ENCODE measurements around the gene SYNGR2.
A peak's percentile ranks its signal among the peaks of the same experiment; 100 is the strongest.

The SYNGR2 gene, protein sequence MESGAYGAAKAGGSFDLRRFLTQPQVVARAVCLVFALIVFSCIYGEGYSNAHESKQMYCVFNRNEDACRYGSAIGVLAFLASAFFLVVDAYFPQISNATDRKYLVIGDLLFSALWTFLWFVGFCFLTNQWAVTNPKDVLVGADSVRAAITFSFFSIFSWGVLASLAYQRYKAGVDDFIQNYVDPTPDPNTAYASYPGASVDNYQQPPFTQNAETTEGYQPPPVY

DNA sequence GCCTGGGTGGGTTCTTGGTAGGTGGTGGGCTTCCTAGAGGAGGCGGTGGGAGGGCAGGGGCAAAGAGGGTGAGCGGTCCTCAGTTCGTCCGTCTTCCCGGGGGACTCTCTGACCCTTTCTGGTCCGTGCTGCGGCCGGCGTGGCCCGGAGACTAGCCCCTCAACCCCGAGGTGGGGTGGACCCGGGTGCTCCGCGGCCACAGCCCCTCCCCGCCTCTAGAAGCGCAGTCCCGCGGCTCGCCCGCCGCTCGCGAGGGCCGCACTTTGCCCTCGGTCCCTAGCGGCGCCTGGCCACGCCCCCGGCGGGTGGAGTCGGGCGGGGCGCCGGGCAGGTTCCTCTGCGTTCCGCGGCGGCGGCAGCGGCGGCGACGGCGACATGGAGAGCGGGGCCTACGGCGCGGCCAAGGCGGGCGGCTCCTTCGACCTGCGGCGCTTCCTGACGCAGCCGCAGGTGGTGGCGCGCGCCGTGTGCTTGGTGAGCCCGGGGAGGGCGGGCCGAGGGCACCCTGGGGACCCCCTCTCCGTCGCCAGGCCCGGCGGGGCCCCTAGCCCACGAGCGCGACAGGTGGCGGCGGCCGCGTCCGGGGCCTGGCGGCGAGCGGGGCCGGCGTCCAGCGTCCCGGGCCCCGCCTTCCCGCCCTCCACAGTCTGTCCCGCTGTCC lies at the start of gene SYNGR2:
SYNGR2 (plus strand) TSS at position 340 of the 661 bp plus-strand sequence; CDS start at position 376, 36 bp downstream.
- Histone ChIP-seq H3K4me1 (ENCODE audit: control insufficient read depth, insufficient read depth, low read length) (peaks cover 7% of the 10 kb centered on the region), H3K4me3 (ENCODE audit: low read length) (peak within 1 kb of the TSS; percentile 59), H3K9ac (ENCODE audit: low read length) (peak within 1 kb of the TSS; percentile 62), H3K27ac (ENCODE audit: low read depth, low read length) (peak within 1 kb of the TSS; percentile 53), H3K27me3 (ENCODE audit: control insufficient read depth, insufficient read depth, low read length) (no peaks in the 10 kb centered on the region), H3K36me3 (ENCODE audit: control insufficient read depth, insufficient read depth, low read length) (peaks cover 4% of the 10 kb centered on the region)

DNA sequence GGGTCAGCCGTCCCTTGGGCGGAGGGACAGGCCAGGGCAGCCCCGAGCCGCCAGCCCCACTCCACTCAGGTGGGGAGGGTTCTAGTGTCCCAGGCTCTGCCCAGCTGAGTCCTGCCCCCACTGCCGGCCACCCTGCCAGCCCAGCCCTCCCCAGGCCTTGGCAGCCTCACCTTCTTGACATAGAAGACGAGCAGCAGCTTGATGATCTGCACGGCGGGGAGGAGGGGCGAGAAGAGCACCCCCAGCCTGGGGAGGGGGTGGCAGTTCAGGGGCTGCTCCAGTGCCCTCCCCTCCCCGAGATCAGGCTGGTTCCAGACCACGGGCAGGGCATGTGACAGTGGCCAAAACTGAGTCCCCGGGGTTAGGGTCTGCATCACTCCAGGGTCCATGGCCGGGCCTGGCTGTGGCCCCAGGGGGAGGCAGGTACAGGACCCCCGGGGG lies 49.6 kb upstream of the SYNGR2 start:
- Histone ChIP-seq H3K4me3 (ENCODE audit: low read length) (no peak overlapping the region), H3K27ac (ENCODE audit: low read depth, low read length) (no peak overlapping the region), H3K27me3 (ENCODE audit: control insufficient read depth, insufficient read depth, low read length) (no peaks in the 10 kb centered on the region), H3K4me1 (ENCODE audit: control insufficient read depth, insufficient read depth, low read length) (no peaks in the 10 kb centered on the region), H3K36me3 (ENCODE audit: control insufficient read depth, insufficient read depth, low read length) (peaks cover 7% of the 10 kb centered on the region), H3K9ac (ENCODE audit: low read length) (no peak overlapping the region)

DNA sequence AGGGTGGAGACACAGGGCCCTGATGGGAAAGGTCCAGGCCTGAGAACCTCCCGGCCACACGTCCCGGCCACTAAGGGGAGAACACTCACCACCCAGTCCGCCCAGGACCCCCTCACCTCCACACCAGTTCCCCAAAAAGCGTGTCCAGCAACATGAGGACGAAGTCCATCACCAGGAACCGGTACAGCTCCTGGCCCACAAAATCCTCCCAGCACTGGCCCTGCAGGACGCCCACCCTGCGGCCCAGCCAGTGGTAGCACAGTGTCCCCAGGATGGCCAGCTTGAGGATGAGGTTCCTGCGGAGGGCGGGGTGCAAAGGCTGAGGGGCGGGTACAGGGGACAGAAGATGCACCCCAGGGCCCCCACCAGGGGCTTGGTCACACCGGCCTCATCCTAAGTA lies 47.8 kb upstream of the SYNGR2 start:
- Histone ChIP-seq H3K4me3 (ENCODE audit: low read length) (no peak overlapping the region), H3K27me3 (ENCODE audit: control insufficient read depth, insufficient read depth, low read length) (no peaks in the 10 kb centered on the region), H3K4me1 (ENCODE audit: control insufficient read depth, insufficient read depth, low read length) (no peaks in the 10 kb centered on the region), H3K27ac (ENCODE audit: low read depth, low read length) (no peak overlapping the region), H3K9ac (ENCODE audit: low read length) (no peak overlapping the region), H3K36me3 (ENCODE audit: control insufficient read depth, insufficient read depth, low read length) (peaks cover 12% of the 10 kb centered on the region)

DNA sequence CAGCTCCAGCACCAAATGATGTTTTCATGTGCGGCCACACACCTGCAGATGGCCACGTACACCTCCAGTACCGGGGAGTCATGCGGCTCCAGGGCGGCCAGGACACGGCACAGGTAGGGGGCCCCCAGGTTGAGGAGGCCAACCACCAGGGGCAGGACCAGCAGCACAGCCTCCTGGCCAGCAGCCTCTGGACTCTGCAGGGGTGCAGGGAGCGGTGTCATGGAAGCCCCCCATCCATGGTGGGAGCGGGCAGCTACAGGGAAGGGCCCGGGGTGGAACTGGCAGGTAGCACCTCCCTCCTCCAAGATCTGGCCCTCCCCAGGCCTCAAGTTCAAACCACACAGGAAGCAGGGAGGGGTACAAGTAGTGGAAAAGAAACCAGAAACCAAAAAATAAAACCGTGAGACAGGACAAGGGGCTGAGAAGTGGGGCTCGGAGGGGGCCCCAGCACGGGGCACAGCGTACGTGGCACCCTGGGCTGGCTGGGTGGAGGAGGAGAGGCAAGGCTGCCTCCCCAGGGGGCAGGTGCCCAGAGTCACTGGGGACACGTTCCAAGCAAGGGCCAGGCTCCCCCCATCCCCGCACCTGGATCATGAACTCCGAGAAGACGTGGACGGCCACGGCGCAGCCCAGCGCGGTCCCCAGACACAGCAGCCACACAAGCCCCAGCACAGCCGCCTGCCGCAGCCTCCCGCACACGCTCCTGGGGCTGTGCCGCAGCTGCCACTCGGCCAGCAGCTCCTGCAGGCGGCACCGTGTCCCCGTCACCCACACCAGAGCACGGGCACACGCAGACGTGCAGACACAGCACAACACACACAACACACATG lies 47.2 kb upstream of the SYNGR2 start:
- H3K27ac ChIP-seq (ENCODE audit: low read depth, low read length), result no peak overlapping the region
- H3K36me3 ChIP-seq (ENCODE audit: control insufficient read depth, insufficient read depth, low read length), result peaks cover 12% of the 10 kb centered on the region

DNA sequence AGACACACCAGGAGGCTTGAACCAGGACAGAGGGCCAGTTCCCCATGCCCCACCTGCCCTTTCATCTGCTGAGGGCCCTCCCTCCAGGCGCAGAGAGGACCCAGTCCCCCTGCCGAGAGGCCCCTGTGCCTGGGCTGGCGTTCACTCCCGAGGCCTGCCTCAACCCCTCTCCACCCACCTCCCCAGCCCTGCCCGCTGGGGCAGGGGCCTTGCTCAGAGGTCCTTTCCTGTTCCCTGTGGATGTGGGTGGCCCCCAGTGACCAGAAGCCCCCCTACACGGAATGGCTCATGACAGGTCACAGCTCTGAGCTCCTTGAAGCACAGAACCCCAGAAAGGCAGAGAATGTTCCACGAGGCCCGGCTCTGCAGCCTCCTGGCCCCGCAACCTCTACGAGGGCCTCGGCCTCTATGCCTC lies 46.6 kb upstream of the SYNGR2 start:
- Histone ChIP-seq H3K36me3 (ENCODE audit: control insufficient read depth, insufficient read depth, low read length) (peaks cover 12% of the 10 kb centered on the region), H3K27me3 (ENCODE audit: control insufficient read depth, insufficient read depth, low read length) (no peaks in the 10 kb centered on the region), H3K4me3 (ENCODE audit: low read length) (no peak overlapping the region), H3K27ac (ENCODE audit: low read depth, low read length) (no peak overlapping the region), H3K4me1 (ENCODE audit: control insufficient read depth, insufficient read depth, low read length) (no peaks in the 10 kb centered on the region), H3K9ac (ENCODE audit: low read length) (no peak overlapping the region)

More for the DNA sequence above, 47.2 kb upstream of the SYNGR2 start:
- Histone ChIP-seq H3K4me1 (ENCODE audit: control insufficient read depth, insufficient read depth, low read length) (no peaks in the 10 kb centered on the region), H3K9ac (ENCODE audit: low read length) (no peak overlapping the region), H3K27me3 (ENCODE audit: control insufficient read depth, insufficient read depth, low read length) (no peaks in the 10 kb centered on the region), H3K4me3 (ENCODE audit: low read length) (no peak overlapping the region)

DNA sequence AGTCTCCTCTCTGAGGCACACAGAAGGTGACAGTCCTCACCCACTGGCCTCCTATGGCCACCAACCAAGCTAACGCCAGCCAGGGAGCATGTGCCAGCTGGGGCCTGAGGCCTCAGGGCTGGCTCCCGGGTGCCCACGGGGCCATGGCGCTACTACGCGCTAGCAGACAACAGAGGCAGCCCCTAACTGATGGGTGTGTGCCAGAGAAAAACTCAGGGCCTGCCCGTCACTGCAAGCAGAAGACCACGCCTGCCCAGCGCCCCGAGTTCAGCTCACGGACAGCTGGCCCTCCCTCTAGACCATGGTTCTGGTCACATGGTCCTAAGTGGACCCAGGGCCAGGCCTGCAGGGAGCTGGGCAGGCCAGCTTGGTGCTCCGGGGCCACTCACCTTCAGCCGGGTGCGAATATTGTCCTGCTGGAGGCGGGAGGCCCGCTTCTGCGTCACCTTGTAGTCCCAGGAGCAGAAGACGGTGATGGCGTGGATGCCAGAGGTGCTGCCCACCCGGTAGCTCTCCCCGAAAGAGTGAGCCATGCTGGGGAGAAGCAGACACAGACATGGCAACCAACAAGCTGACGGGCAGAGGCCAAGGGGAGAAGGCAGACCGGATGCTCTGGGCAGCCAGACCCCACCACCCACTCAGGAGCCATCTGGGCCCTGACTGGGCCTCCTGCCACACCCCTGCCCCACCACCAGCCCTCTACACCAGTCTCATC lies 46.0 kb upstream of the SYNGR2 start:
- Histone ChIP-seq H3K27ac (ENCODE audit: low read depth, low read length) (no peak overlapping the region), H3K4me3 (ENCODE audit: low read length) (no peak overlapping the region), H3K4me1 (ENCODE audit: control insufficient read depth, insufficient read depth, low read length) (no peaks in the 10 kb centered on the region), H3K27me3 (ENCODE audit: control insufficient read depth, insufficient read depth, low read length) (no peaks in the 10 kb centered on the region), H3K9ac (ENCODE audit: low read length) (no peak overlapping the region), H3K36me3 (ENCODE audit: control insufficient read depth, insufficient read depth, low read length) (peaks cover 12% of the 10 kb centered on the region)

DNA sequence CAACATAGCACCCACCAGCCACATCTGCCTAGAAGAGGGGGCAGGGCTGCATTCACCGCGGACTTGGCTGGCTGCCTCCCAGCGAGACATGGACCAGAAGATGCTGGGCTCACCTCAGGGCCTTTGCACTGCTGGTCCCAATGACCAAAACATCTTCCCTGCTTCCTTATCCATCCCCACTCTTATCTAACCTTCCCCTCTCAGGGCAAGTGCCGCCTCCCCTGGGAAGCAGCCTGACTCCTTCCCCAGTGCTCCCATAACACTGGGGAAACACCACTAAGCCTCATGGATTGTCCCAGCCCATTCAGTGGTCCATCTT lies 45.5 kb upstream of the SYNGR2 start:
- Histone ChIP-seq H3K27ac (ENCODE audit: low read depth, low read length) (no peak overlapping the region), H3K9ac (ENCODE audit: low read length) (no peak overlapping the region), H3K4me1 (ENCODE audit: control insufficient read depth, insufficient read depth, low read length) (no peaks in the 10 kb centered on the region), H3K36me3 (ENCODE audit: control insufficient read depth, insufficient read depth, low read length) (peaks cover 12% of the 10 kb centered on the region), H3K27me3 (ENCODE audit: control insufficient read depth, insufficient read depth, low read length) (no peaks in the 10 kb centered on the region), H3K4me3 (ENCODE audit: low read length) (no peak overlapping the region)

DNA sequence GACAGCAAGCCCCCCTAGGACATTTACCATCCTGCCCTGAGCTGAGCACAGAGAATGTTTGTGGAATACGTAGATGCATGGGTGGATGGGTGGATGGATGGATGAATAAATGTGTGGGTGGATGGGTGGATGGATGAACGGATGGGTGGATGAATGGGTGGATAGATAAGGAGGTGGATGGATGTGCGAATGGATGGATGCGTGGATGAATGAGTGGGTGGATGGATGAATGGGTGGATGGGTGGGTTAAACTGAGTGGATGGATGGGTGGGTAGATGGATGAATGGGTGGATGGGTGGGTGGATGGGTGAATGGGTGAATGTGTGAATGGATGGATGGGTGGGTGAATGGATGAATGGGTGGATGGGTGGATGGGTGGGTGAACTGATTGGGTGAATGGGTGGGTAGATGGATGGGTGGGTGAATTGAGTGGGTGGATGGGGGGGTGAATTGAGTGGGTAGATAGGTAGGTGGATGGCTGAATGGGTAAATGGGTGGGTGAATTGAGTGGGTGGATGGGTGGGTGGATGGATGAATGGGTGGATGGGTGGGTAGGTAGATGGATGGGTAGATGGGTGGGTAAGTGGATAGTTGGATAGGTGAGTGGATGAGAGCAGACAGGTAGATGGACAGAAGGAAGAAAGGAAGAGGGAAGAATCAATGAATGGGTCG lies 45.0 kb upstream of the SYNGR2 start:
- Histone ChIP-seq H3K27ac (ENCODE audit: low read depth, low read length) (no peak overlapping the region), H3K4me3 (ENCODE audit: low read length) (no peak overlapping the region), H3K9ac (ENCODE audit: low read length) (no peak overlapping the region), H3K4me1 (ENCODE audit: control insufficient read depth, insufficient read depth, low read length) (no peaks in the 10 kb centered on the region), H3K36me3 (ENCODE audit: control insufficient read depth, insufficient read depth, low read length) (peaks cover 12% of the 10 kb centered on the region), H3K27me3 (ENCODE audit: control insufficient read depth, insufficient read depth, low read length) (no peaks in the 10 kb centered on the region)

DNA sequence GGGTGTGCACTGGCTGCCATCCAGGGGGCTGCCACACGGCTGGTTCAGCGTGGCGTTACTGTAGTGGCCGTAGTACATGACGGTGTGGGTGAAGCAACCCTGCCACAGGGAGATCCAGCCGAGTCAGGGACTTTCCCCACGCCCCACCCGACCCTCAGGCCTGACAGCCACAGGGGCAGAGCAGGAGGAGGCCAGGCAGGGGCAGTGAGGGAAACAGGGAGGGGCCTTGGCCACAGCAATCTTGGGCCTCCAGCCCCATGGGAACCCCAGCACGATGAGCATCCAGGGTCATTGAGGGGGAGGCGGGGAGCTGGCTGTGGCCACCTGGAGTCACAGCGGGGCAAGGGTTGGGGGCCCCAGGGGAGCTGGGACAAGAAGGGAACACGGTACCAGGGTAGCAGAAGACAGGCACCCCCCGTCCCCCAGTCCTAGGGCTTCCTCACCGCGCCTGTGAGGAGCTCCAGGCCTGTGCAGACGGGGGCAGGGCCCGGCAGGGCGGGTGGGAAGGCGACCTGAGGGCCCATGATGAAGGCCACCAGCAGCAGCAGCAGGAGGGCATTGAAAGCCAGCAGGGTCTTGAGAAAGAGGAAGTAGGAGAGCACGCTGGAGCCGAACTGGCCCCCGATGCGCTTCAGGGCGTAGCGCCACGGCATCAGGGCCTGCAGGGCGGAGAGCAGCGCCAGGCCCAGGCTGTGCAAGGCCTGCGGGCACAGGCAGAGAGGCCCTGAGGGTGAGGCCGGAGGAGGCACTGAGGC lies 44.1 kb upstream of the SYNGR2 start:
- Histone ChIP-seq H3K27me3 (ENCODE audit: control insufficient read depth, insufficient read depth, low read length) (peaks cover under 1% of the 10 kb centered on the region), H3K9ac (ENCODE audit: low read length) (no peak overlapping the region), H3K4me3 (ENCODE audit: low read length) (no peak overlapping the region), H3K27ac (ENCODE audit: low read depth, low read length) (no peak overlapping the region), H3K4me1 (ENCODE audit: control insufficient read depth, insufficient read depth, low read length) (no peaks in the 10 kb centered on the region), H3K36me3 (ENCODE audit: control insufficient read depth, insufficient read depth, low read length) (peaks cover 12% of the 10 kb centered on the region)

DNA sequence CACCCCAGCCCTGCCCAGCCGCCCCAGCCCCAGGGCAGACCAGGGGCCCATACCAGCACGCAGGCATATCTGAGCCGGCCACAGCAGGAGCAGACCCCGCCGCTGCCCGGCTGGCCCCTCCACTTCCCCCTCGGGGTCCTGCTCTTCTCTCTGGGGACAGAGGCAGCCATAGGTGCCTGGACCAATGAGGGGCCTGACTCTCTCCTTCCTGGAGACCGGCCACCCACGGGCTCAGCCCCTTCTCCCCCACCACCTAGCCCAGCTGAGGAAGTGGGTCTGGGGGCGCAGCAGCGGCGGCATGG lies 43.6 kb upstream of the SYNGR2 start:
- no peak overlapping the region for H3K27ac ChIP-seq (ENCODE audit: low read depth, low read length)
- H3K36me3 ChIP-seq (ENCODE audit: control insufficient read depth, insufficient read depth, low read length), result peaks cover 12% of the 10 kb centered on the region

DNA sequence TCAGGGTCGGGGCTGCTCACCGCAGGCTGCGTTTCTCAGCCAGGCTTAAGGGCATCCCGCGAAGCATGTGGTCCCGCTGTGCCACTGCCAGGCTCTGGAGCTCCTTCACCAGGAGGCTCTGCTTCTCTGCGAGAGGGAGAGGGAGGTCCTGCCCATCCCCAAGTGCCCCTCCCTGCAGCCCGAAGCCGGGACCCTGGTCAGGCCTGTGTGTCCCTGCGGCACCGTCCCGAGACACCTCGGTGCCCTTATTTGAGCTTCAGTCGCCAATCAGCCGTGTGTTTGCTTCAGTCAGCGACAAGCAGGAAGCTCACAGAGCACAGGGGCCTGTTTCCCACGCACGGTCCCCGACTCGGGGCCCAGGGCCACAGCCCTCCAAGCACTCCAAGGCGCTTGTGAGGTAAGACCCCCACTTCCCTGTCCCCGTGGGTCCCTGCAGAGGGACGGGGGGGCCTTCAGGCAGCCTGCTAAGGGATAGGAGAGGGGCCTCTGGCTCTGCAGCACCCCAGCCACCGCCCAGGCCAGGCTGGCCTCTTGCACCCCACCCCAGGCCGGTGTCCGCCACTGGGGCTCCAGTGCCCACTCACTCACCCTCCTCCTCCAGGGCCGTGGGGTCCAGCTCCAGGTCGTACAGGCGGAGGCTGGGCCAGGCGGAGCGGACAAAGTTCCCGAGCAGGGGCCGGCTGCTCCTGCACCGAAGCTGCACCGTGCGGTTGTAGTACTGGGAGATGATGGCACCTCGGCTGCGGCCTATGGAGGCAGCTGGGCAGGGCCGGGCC lies 43.1 kb upstream of the SYNGR2 start:
- Histone ChIP-seq H3K36me3 (ENCODE audit: control insufficient read depth, insufficient read depth, low read length) (peaks cover 12% of the 10 kb centered on the region), H3K4me1 (ENCODE audit: control insufficient read depth, insufficient read depth, low read length) (no peaks in the 10 kb centered on the region), H3K27me3 (ENCODE audit: control insufficient read depth, insufficient read depth, low read length) (peaks cover 3% of the 10 kb centered on the region), H3K4me3 (ENCODE audit: low read length) (peak overlapping the region; percentile 36), H3K9ac (ENCODE audit: low read length) (no peak overlapping the region), H3K27ac (ENCODE audit: low read depth, low read length) (no peak overlapping the region)

More for the DNA sequence above, 43.6 kb upstream of the SYNGR2 start:
- peak overlapping the region; percentile 36 for H3K4me3 ChIP-seq (ENCODE audit: low read length)
- no peak overlapping the region for H3K9ac ChIP-seq (ENCODE audit: low read length)
- no peaks in the 10 kb centered on the region for H3K4me1 ChIP-seq (ENCODE audit: control insufficient read depth, insufficient read depth, low read length)
- H3K27me3 ChIP-seq (ENCODE audit: control insufficient read depth, insufficient read depth, low read length), result peaks cover 3% of the 10 kb centered on the region

Measured in rectal smooth muscle tissue (tissue), 1 donor.